CD4-positive, alpha-beta T cell (primary cell): ENCODE results near the gene KCNJ8. TPM values are rescaled to one million over a fixed set of nuclear protein-coding genes. Genes with fewer than 3 reads are reported as not detected.
"Not testable (repeated sequence)": the region's sequence is repeated elsewhere in the genome, so short reads cannot be mapped to it uniquely, and the experiment has no call there.

Source experiments
- ATAC-seq: fragments of 200-7000 bp; cut with Tn5 transposase; one replicate; pipeline ENCODE4 v1.10.0; 2022; ENCODE audit warnings: mild to moderate bottlenecking; ENCODE audit not compliant: poor library complexity
- CTCF ChIA-PET: fragments of 350-600 bp; sonication (Branson Sonifier 250); formaldehyde crosslinking; loops from one replicate; lab custom pipeline; 2021; ENCODE audit warnings: antibody characterized with exemption, inconsistent platforms; lab: Charles Lee
- POLR2A ChIA-PET: fragments of 350-600 bp; sonication (Branson Sonifier 250); formaldehyde crosslinking; loops from one replicate; lab custom pipeline; 2021; ENCODE audit warnings: antibody characterized with exemption, inconsistent platforms; lab: Charles Lee
- DNase-seq, 14 experiments: peaks; one replicate each; pipeline ENCODE4 v3.0.0-alpha.2; 2013 to 2020; ENCODE audit warnings: mixed read lengths in 2 of 14
- H3K27ac ChIP-seq, 2 donors: one replicate each; pipeline versions ENCODE4 v1.5.1 to v1.7.0; 2013; ENCODE audit warnings: low read length in 2 of 2, low read depth in 1 of 2, mild to moderate bottlenecking in 1 of 2
- H3K27me3 ChIP-seq, 2 experiments: 1 replicate in 1 of 2; 2 replicates in 1 of 2; pipeline versions ENCODE4 v1.6.1 to v1.7.0; 2013; ENCODE audit warnings: low read length in 2 of 2, control low read depth in 1 of 2, mild to moderate bottlenecking in 1 of 2, moderate library complexity in 1 of 2; ENCODE audit not compliant: insufficient read depth in 2 of 2, control insufficient read depth in 1 of 2
- H3K36me3 ChIP-seq: one replicate; pipeline ENCODE4 v1.6.1; 2013; ENCODE audit warnings: low read length, control low read depth; ENCODE audit not compliant: insufficient read depth
- H3K4me1 ChIP-seq: one replicate; pipeline ENCODE4 v1.6.1; 2013; ENCODE audit warnings: low read length, control low read depth; ENCODE audit not compliant: insufficient read depth
- H3K4me3 ChIP-seq: one replicate; pipeline ENCODE4 v1.5.1; 2013; ENCODE audit warnings: mild to moderate bottlenecking, low read length, moderate library complexity
- H3K9me3 ChIP-seq, 2 experiments: 1 replicate in 1 of 2; 2 replicates in 1 of 2; pipeline versions ENCODE4 v1.6.1 to v1.7.0; 2013; ENCODE audit warnings: low read length in 2 of 2, mild to moderate bottlenecking in 2 of 2, control low read depth in 1 of 2, moderate library complexity in 1 of 2; ENCODE audit not compliant: control insufficient read depth in 1 of 2, insufficient read depth in 1 of 2
- H3K27ac Mint-ChIP-seq: one replicate; pipeline ENCODE4 v1.8.0; 2020; ENCODE audit warnings: mixed read lengths
- H3K27me3 Mint-ChIP-seq: one replicate; pipeline ENCODE4 v1.8.0; 2021; ENCODE audit warnings: mixed read lengths
- H3K36me3 Mint-ChIP-seq: one replicate; pipeline ENCODE4 v1.8.0; 2021; ENCODE audit warnings: low read depth, mixed read lengths
- H3K4me1 Mint-ChIP-seq: one replicate; pipeline ENCODE4 v1.8.0; 2021; ENCODE audit warnings: low read depth, mixed read lengths
- H3K4me3 Mint-ChIP-seq: one replicate; pipeline ENCODE4 v1.8.0; 2020; ENCODE audit warnings: mild to moderate bottlenecking, mixed read lengths
- H3K9me3 Mint-ChIP-seq: one replicate; pipeline ENCODE4 v1.8.0; 2020; ENCODE audit warnings: mixed read lengths
- CTCF ChIP-seq: fragments of 200-600 bp; IDR thresholded peaks from one replicate; pipeline ENCODE4 v1.8.0; 2022; ENCODE audit warnings: antibody characterized with exemption, mild to moderate bottlenecking
- intact Hi-C, 2 experiments: fragments of 100-400 bp; cut with DNase I in 1 of 2; cut with micrococcal nuclease in 1 of 2; formaldehyde crosslinking; loops; one replicate each; pipeline versions ENCODE4 v1.15.1 to v1.9.0; 2023 to 2025; cut with DNase I, micrococcal nuclease
- total RNA-seq, 174 experiments: library from RNA in 2 of 174; stranded (reverse) in 2 of 174; gene quantifications; one replicate each; pipeline ENCODE4 v1.2.3 and lab custom pipeline; 2021 to 2026

KCNJ8 gene
- total RNA-seq, 2 experiments from 2014 or later = not detected

GRCh38 chr12:21795648-21796328 is 21.3 kb upstream of the KCNJ8 start:
- TF ChIP-seq CTCF = no peak
- Mint-ChIP-seq H3K27me3 (peaks cover 27% of the 10 kb centered on the region), H3K9me3 (no peaks in the 10 kb centered on the region), H3K4me3 (no peak overlapping the region), H3K27ac (no peak overlapping the region), H3K36me3 (no peaks in the 10 kb centered on the region), H3K4me1 (no peaks in the 10 kb centered on the region)
- H3K4me1 ChIP-seq = no peaks in the 10 kb centered on the region
- H3K27ac ChIP-seq = no peak overlapping the region
- DNase-seq (no peak), ATAC-seq (no peak)
- intact Hi-C loops = no loop called here
- no peak overlapping the region for H3K4me3 ChIP-seq
- ChIA-PET CTCF (no interaction called here), POLR2A (no interaction called here)
- no peaks in the 10 kb centered on the region for H3K27me3 ChIP-seq
- H3K9me3 ChIP-seq = peaks cover 0 to 3% of the 10 kb centered on the region in 2 experiments
- no peaks in the 10 kb centered on the region for H3K36me3 ChIP-seq

GRCh38 chr12:21794807-21795595 is 20.5 kb upstream of the KCNJ8 start:
- H3K9me3 ChIP-seq, H3K4me3 ChIP-seq, ATAC-seq, DNase-seq, H3K36me3 Mint-ChIP-seq, H3K4me1 ChIP-seq, H3K27me3 ChIP-seq, H3K4me1 Mint-ChIP-seq, CTCF ChIA-PET, POLR2A ChIA-PET, intact Hi-C loops, H3K9me3 Mint-ChIP-seq, H3K27ac Mint-ChIP-seq, H3K36me3 ChIP-seq, H3K27ac ChIP-seq, H3K4me3 Mint-ChIP-seq: not testable (repeated sequence)
- peaks cover 27% of the 10 kb centered on the region for H3K27me3 Mint-ChIP-seq

GRCh38 chr12:21789687-21790086 is 15.2 kb upstream of the KCNJ8 start:
- H3K27ac Mint-ChIP-seq, intact Hi-C loops, DNase-seq, H3K4me1 Mint-ChIP-seq, H3K4me1 ChIP-seq, H3K4me3 ChIP-seq, H3K36me3 Mint-ChIP-seq, H3K27me3 ChIP-seq, H3K36me3 ChIP-seq, H3K9me3 ChIP-seq, POLR2A ChIA-PET, H3K4me3 Mint-ChIP-seq, CTCF ChIA-PET, H3K9me3 Mint-ChIP-seq, ATAC-seq, H3K27ac ChIP-seq: not testable (repeated sequence)
- H3K27me3 Mint-ChIP-seq = peaks cover 20% of the 10 kb centered on the region

GRCh38 chr12:21788089-21788983 is 13.8 kb upstream of the KCNJ8 start:
- CTCF ChIA-PET = no interaction called here
- POLR2A ChIA-PET = no interaction called here

More at GRCh38 chr12:21788089-21788983, 13.8 kb upstream of the KCNJ8 start:
- Histone ChIP-seq H3K27me3 (peaks cover 0 to 3% of the 10 kb centered on the region in 2 experiments), H3K4me1 (no peaks in the 10 kb centered on the region), H3K27ac (no peak overlapping the region), H3K36me3 (no peaks in the 10 kb centered on the region), H3K9me3 (no peaks in the 10 kb centered on the region), H3K4me3 (no peak overlapping the region)
- Mint-ChIP-seq H3K27me3 (peaks cover 14% of the 10 kb centered on the region), H3K9me3 (no peaks in the 10 kb centered on the region), H3K4me3 (no peak overlapping the region), H3K27ac (no peak overlapping the region), H3K36me3 (no peaks in the 10 kb centered on the region), H3K4me1 (no peaks in the 10 kb centered on the region)
- intact Hi-C loops = no loop called here
- TF ChIP-seq CTCF = no peak
- DNase-seq (no peak), ATAC-seq (no peak)
